HG03439 (cell line): ENCODE data around the gene CCN5.

Experiments
- ATAC-seq: cut with Tn5 transposase; IDR thresholded peaks from one replicate; pipeline ENCODE4 v1.9.1; 2021; ENCODE audit warnings: mild to moderate bottlenecking, moderate library complexity; ENCODE audit not compliant: unreplicated experiment

CCN5 gene

DNA sequence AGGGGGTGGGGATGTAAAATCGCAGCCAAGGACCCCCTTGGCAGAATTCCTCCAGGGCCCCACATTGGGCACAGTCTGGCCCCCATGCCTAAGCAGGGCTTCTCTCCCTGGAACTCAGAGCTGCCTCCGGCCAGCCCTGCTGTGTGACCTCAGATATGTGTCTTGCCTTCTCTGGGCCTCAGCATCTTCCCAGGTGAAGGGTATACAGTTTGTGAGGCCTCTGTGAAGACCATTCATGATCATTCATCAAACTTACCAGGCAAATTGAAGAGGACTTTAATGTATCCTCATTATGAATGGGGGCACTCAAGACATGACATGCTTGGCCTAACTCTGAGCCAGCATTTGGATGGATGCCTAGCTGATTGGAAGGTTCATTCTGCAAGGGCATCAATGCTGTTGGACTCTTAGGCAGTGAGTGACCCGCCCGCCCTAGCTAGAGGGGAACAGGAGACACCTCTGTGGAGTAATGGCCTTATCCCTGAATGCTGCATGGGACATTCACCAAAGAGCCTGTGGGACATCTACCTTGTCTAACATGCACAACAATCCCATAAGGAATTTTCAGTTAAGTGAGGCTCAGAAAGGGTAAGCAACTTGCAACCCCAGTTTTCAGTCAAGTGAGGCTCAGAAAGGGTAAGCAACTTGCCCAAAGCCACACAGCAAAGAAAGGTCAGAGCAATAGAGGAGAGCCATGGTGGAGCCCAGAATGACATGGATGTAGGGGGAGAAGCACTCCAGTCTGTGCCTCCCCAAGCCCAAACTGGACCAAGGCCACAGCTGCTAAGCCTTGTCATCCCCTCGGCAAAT is 535 bp downstream of the CCN5 start:
- ATAC-seq: no peak

DNA sequence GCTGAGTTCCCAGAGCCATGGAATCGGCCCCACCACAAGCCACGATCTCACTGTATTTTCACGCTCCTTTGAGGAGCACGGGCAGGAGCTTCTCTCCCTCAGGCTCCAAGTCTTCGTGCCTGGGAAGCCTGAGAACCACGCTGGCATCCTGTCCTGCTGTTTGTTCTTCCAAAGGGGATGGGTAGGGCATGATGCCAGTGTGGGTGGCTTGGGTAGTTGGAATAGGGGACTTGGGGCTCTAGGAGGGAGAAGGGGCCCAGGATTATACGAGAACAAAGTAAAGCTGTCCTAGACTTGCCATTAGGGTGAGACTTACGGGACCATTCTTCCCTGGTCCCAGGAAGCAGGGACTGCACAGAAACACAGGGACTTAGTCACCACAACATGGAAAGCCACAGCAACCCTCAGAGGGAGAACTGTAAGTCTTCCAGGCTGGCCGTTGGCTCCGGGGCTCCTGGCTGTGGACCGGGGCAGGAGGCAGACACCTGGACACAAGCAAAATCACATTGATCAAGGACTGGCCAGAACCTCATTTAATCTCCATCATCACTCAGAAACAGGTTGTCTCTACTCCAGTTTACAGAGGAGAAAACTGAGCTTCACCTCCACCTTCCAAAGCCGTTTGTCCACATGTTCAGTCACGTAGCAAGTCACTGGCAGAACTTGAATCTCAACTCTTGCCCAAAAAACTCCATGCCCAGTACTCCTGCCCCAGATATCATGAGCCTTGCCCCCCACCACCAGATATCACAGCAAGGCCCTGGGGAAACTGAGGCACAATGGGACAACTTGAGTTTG is 1.3 kb downstream of the CCN5 start:
- no peak for ATAC-seq

DNA sequence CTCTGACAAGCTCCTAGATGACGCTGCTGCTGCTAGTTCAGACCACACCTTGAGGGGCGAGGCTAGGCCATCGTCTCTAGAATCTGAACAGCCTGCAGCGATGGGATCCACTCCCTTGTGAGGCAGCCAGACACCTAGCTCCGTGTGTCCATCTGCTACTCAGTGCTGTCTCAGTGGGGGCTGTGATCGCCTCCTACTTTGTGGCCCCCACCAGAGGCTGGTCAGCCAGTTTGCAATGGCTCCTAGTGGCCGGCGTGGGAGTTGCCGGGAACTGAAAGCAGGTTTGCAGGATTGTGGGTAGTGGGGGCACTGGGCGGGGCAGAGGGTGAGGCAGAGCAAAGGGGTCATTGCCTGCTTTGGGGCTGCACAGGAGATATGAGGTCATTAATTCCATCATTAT is 2.8 kb downstream of the CCN5 start:
- ATAC-seq: no peak

DNA sequence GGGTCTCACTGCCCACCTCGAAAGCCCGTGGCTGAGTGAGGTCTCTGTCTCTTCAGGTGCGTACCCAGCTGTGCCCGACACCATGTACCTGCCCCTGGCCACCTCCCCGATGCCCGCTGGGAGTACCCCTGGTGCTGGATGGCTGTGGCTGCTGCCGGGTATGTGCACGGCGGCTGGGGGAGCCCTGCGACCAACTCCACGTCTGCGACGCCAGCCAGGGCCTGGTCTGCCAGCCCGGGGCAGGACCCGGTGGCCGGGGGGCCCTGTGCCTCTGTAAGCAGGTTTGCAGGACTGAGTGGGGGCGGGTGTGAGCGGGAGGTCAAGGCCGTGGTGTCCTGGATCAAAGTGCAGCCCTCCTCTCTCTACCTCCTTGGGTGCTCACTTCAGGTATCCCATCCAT is 4.7 kb downstream of the CCN5 start:
- no peak for ATAC-seq

DNA sequence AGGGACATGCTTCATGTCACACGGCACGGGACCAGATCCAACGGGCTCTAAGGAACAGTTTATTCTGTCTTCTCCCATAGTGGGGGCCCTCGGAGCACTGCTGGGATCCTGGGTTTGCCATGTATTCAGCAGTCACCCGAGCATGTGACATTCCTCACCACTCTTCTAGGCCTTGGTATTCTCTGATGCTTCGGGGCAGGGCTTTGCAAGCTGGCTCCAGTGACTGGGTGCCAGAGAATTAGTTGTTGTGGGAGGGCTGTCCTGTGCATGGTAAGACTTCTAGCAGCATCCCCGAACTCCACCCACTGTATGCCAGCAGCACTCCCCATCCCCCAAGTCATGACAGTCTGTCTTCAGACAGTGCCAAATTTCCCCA is 5.4 kb downstream of the CCN5 start:
- no peak for ATAC-seq

DNA sequence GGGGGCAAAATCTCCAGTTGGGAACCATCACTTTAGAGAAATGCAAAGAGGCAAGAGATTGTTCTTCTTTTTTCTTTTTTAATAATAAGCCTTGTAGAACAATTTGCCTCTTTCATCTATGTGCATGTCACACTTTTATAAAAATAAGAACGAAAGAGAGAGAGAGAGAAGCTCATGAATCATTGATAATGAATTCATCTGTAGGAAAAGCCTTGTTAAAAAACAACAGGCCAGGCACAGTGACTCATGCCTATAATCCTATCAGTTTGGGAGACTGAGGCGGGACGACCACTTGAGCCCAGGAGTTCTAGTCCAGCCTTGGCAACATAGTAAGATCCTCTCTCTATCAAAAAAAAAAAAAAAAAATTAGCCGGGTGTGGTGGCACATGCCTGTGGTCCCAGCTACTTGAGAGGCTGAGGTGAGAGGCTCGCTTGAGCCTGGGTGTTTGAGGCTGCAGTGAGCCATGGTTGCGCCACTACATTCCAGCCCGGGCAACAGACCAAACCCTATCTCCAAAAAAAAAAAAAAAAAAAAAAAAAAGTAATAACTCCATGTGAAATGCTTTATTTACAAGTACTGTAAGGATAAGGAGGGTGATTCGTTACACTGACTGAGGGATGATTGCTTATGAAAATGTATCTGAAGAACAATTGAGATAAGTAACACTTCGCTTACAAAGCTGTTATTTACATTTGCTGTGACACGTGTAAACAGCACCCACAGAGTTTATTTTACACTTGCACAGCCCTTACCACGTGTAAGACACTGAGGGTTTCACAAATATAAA is 6.0 kb downstream of the CCN5 start:
- no peak for ATAC-seq

DNA sequence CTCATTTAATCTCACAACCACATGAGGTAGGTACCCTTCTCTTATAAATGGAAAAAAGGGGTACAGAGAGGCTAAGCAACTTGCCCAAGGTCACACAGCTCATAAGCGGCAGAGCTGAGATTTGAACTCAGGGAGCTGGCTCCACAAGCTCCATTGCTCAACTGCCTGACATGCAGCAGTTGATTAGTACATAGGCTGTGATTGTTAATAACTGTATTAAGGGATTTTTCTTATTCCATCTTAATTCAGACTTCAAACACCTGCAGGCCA is 6.6 kb downstream of the CCN5 start:
- no peak for ATAC-seq

DNA sequence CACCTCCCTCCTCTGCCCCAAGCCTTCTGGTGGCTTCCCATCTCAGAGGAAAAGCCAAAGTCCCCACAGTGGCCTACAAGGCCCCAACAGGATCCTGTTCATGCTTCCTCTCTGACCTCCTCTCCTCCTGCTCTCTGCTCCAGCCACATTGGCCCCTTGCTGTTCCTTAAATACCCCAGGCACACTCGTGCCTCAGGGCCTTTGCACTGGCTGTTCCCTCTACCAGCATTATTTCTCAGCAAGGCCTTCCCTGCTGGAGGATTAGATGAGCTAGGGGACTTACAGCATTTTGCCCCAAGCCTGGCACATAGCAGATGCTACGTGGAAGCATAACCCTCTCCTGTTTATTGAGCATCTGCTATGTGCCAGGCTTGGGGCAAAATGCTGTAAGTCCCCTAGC is 7.8 kb downstream of the CCN5 start:
- ATAC-seq: no peak

DNA sequence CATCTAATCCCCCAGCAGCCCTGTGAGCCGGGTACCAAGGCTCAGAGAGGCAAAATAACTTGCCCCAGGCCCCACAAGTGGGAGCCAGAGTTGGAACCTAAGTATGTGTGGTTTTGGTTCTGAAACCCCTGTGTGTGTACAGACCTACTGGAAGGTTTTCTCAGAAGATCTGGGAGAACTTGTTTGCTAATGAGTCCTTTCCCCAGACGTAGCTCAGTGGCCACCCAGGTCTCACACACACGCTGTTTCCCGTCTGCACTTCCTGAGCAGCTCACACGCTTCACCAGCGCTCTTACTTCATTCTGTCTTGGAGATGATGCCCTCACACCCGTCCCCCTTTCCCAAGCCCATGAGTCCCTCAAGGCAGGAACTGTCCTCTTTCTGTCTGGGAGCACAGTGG is 8.2 kb downstream of the CCN5 start:
- no peak for ATAC-seq

DNA sequence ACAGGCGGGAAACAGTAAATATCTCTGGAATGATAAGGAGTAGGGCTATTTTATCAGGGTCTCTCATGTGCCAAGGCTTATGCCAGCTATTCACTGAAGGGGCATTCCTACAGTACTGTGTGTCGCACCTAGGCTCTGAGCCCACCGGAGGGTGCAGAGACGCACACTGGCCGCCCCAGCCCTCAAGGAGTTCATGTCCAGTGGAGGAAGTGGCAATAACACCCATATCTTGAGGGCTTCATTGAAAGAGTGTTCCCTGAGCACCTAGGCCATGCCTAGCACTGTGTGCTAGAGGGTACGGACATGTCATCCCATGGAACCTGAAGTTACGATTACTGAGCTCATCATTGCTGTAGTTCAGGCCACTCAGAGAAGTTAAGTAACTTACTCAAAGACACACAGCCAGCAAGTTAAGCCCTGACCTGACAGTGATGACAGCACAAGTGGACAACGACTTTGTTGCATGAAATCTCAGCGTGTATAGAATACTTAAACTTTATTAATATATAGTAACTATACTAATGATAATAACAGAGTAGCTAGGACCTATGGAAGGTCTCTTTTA is 8.7 kb downstream of the CCN5 start:
- no peak for ATAC-seq

DNA sequence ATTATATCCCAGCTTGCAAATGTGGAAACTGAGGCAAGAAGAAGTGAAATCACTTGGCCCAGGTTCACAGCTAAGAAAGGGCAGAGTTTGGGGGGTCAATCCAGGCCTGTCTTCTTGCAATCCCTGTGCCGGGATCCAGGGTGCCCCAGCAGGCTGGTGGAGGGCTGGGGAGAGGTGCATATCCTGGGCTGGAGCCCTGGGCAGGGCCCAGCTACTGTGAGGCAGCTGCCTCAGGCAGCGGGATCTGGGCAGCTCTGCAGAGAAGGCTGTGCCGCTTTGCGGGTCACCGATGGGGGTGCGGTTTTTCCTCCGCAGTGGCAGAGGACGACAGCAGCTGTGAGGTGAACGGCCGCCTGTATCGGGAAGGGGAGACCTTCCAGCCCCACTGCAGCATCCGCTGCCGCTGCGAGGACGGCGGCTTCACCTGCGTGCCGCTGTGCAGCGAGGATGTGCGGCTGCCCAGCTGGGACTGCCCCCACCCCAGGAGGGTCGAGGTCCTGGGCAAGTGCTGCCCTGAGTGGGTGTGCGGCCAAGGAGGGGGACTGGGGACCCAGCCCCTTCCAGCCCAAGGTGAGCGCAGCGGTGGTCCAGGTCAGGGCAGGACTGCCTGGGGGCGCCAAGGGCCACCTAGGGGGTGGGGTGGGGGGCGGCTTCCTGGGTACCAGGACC is 9.4 kb downstream of the CCN5 start:
- no peak for ATAC-seq

DNA sequence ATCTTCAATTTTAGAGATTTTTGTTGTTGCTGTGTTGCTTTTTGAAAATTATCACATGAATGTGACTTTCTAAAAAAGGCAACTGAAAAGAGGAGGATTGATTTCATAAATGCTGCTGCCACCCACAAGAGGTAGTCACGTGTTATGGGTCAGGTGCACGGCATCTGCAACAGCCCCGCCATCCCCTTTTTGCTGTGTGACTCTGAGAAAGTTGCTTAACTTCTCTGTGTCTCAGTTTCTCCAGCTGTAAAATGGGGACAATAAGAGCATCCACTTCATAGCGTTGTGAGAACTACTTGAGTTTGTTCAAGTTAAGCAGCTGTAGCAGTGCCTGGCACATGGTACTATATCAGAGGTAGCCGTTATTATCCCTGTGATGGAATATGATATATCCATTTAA is 10.7 kb downstream of the CCN5 start:
- ATAC-seq: no peak

DNA sequence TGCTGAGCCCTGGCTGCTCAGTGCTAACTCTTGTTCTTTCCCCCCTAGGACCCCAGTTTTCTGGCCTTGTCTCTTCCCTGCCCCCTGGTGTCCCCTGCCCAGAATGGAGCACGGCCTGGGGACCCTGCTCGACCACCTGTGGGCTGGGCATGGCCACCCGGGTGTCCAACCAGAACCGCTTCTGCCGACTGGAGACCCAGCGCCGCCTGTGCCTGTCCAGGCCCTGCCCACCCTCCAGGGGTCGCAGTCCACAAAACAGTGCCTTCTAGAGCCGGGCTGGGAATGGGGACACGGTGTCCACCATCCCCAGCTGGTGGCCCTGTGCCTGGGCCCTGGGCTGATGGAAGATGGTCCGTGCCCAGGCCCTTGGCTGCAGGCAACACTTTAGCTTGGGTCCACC is 11.9 kb downstream of the CCN5 start:
- no peak for ATAC-seq

DNA sequence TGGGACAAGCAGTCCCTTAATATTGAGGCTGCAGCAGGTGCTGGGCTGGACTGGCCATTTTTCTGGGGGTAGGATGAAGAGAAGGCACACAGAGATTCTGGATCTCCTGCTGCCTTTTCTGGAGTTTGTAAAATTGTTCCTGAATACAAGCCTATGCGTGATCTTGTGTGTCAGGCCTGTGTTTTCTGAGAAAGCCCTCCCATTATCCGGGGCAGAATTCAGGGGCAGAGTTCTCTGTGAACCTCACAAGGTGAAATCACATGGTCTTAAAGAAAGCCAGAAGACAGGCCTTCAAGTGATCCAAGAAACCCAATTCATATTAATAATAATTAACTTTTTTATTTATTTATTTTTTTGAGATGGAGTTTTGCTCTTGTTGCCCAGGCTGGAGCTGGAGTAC is 12.5 kb downstream of the CCN5 start:
- no peak for ATAC-seq

DNA sequence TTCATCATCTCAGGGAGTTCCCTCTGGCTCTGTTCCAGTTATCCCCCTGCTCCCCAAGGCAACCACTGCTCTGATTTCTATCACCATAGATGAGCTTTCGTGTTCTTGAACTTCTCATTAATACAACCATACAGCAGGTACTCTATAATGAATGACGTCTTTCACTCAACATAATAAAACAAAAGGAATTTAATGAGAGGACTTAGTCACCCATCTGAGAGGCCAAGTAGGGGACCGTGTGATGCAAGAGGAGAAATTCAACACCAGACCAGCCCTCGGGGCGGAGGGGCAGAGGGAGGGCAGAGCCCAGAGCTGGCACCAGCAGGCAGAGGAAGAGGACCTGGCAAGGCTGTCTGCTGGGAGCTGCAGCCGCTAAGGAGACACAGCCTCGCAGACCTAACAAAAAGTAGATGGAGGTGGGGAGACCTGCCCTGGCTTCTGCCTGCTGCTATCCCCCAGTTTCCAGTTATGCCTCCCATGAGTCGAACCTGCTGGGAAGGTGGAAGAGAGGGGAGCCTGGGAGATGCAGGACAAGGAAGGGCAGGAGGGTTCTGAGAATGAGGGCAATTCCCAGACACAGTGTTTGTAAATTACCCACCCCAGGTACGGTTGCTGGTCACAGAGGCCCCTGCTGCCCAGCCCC is 13.8 kb downstream of the CCN5 start:
- ATAC-seq: no peak

DNA sequence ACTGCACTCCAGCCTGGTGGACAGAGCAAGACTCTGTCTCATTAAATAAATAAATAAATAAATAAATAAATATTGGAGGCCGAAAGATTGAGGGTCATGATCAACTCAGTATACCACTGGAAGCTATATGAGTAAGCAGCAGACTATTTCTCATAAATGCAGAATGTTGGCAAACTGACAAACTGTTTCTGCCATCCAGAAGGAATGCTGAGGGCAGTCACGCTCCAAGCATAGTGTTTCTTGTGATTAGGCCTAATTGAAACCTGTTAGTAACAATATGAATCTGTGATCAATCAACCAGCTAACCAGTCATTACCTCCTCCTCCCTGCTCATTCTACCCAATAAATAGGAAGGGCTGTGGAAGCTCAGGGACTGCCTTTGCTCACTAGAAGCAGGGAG is 15.3 kb downstream of the CCN5 start:
- no peak for ATAC-seq

DNA sequence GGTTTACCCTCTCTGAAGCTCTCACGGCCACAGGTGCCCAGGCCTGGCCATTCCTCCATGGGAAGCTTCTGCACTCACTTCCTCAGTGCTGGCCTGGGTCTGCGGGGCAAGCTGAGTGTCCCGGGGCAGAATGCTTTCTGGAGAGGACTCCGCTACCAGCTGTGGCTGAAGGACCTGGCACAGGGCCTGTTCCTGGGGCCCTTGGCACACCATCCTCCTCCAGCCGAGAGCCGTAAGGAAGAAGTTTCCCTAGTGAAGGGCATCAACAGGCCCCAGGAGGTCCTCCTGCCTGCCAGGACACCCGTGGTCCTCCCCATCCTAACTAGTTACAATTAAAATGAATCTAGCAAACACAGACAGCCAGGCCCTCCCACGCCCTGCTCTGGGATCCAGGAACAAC is 16.5 kb downstream of the CCN5 start:
- no peak for ATAC-seq

DNA sequence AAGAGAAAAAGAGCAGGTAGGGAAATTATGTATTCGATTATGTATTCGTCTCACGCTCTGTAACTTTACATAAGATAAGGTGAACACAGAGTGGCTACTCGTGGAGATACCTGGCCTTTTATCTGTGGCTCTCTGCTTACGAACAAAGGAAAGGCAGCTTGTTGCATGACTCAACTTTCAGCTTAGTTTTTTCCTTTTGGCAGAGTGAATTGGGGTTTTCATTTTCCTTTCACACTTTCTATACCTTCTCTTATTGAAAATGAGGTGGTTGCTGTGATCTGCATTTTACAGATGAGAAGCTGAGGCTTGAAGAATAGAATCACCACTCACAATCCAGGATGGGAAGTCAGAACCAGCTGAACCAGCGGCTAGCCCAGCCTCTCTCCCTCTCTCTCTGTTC is 17.2 kb downstream of the CCN5 start:
- ATAC-seq: no peak

DNA sequence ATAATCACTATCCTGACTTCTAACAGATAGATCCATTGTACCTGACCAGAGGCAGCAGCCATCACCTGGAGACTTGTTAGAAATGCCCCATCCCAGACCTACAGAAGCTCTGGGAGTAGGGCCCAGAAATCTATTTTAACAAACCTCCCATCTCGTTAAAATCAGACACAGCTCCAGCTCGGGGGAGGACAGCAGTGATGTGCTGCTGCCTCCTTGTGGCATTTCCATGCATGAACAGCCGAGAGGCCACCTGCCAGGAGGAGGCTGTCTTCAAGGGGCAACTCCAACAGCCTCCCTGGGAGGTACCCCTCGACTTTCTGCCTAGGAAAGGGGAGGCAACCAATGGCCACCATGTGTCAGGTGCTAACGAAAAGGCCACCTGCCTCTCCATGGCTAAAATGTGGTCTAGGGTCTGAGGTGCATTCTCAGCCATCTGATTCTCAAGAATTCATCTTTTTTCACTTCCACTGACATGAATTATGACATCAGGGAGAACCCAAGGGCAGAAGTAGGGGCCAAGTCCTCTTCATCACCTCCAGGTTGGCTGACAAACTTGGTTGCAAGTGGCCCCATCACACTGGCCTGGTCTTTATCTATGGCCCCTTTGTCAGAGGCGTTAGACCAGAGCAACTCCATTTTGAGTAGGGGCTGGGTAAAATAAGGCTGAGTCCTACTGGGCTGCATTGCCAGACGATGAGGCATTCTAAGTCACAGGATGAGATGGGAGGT is 18.3 kb downstream of the CCN5 start:
- ATAC-seq: no peak

DNA sequence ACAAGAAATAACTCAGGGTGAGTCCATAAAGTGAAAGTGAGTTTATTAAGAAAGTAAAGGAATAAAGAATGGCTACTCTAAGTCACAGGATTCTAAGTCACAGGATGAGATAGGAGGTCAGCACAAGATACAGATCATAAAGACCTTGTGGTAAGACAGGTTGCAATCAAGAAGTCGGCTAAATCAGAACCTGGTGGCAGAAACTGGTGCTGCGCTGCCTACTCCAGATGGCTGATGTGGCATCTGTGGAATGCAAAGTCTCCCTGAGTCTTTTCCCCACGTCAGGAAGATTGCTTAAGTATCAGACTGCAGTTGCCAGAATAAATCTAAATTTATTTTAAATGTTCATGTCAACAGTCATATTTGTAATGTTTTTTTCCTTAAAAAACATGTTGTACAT is 19.8 kb downstream of the CCN5 start:
- no peak for ATAC-seq
